CD4-positive, alpha-beta T cell treated with Interleukin-1 beta for 1 hour (primary cell): ENCODE measurements around the gene PTGER1.
"Not testable (repeated sequence)": the region's sequence is repeated elsewhere in the genome, so short reads cannot be mapped to it uniquely, and the experiment has no call there.

Experiments
- DNase-seq, 2 donors: peaks; one replicate each; pipeline ENCODE4 v3.0.0-alpha.2; 2020 to 2022

PTGER1 gene, protein sequence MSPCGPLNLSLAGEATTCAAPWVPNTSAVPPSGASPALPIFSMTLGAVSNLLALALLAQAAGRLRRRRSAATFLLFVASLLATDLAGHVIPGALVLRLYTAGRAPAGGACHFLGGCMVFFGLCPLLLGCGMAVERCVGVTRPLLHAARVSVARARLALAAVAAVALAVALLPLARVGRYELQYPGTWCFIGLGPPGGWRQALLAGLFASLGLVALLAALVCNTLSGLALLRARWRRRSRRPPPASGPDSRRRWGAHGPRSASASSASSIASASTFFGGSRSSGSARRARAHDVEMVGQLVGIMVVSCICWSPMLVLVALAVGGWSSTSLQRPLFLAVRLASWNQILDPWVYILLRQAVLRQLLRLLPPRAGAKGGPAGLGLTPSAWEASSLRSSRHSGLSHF

GRCh38 chr19:14475251-14476073 lies at the start of gene PTGER1:
TSS of gene PTGER1 (minus strand) at chr19:14475354. CDS start at chr19:14474320, 1,034 bp downstream.
- DNase-seq = peak in 1 of 2 donors; percentile 25

GRCh38 chr19:14520543-14520942 lies 45.4 kb upstream of the PTGER1 start:
- DNase-seq = no peak

GRCh38 chr19:14519860-14520407 lies 44.8 kb upstream of the PTGER1 start:
- no peak for DNase-seq

- no peak for DNase-seq
These were observed 44.2 kb upstream of the PTGER1 start for GRCh38 chr19:14519245-14519859.

GRCh38 chr19:14517840-14518505 lies 42.8 kb upstream of the PTGER1 start, which contains the start of gene DNAJB1:
TSS of gene DNAJB1 (minus strand) at chr19:14518397. CDS start at chr19:14518349, 48 bp downstream.
- DNase-seq = peak; percentile 79 to 82

- DNase-seq = no peak
These were observed 42.3 kb upstream of the PTGER1 start for GRCh38 chr19:14517446-14517839.

DNA sequence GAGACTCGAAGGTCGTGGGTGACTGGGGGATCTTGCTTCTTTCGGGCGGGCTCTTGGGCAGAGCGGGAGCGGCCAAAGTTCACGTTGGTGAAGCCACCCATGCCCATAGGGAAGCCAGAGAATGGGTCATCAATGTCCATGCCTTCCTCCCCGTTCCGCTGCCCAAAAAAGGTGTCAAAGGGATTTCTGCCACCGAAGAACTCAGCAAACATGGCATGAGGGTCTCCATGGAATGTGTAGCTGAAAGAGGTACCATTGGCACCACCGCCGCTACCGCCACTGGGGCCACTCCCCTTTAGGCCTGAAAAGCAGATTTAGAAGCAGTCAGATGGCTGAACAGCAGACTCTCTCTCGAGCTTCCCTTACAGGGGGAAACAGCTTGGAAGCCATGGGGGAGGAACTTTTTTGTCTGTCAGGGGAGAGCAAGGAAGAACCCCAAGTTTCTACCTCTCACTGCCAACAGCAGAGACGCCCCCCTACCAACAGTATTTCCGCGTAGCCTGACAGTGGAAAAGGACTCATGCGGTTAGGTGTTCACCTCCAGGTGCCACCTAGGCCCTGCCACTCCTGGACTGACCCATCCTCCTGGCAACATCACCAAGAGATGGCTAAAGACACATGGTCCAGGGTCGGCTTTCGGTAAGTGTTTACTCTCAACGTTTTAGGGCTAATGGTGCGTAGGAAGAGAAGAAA lies 41.7 kb upstream of the PTGER1 start:
- DNase-seq = peak in 1 of 2 donors; percentile 48

DNA sequence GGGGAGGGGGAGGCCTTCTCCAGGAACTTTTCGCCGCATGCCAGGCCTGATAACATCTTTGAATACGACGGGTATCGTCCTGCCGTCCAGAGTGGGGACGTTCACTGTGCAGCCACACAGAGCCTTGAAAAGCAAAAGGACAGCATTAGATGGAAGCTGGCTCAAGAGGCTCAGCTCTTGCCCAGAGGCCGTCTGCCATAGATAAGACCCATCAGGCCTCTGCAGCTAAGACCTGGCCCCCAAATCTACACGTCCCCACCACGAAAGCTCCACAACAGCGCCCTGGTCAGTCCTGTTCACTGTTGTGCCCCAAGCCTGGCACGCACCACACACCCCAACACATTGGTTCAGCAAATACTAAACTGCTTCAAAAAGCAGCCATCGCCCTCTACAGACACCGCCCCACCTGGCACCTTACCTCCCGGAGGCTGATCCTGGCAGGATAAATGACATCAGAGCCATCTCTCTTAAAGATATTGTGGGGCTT lies 40.9 kb upstream of the PTGER1 start:
- DNase-seq = no peak

DNA sequence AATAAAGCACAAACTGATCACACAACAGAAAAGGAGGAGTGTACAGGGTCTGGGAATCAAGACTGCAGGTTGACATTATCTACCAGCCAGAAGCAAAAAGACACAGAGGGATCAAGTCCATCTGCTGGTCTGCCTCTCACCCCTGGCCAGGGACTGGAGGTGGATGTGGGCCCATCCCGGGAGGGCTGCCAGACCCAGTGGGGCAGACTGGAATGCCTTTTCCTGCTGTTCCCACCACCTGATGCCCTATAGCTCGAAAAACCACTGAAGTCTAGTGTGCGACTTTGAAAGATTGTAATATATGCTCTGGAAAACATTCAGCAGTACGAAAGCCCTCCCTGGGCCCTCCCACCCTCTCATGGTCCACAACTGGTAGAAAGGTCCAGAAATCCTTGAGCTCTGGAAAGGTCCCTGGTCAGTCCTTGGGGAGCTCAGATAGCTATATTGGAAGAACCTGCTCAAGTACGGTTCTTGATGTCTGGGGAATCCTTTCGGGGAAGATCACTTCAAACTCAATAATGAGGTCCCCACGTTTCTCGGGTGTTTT lies 40.4 kb upstream of the PTGER1 start:
- DNase-seq = no peak

DNA sequence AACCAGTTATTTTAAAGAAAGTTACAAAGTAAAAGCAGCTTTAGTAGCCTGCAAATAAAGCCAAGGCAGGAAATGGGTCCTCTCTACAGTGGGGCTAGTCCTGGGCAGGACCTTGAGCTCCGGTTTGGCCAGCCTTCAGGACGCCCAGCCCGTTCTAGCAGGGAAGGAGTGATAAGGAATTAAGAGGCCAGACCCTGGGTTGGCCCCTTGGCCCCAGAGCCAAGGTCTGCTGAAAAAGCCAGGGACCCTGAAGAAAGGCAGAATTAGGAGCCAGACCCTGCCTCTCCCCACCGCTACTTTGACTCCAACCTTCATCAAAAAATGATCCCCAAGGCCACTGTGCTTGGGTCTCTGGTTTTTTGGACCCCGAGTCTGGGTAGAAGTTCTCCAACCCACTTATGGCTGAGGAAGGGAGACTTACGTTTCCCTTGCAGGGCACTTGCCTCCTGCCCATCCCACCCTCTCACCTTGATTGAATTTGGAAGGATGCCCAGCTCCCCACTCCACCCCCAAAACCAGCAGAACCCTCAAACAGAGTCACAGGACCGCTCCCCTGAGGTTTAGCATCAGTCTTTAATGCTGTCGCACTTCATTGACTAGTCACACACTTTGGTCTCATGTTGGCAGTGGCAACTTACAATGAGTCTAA lies 39.2 kb upstream of the PTGER1 start:
- DNase-seq = peak; percentile 41 to 44

- DNase-seq = peak; percentile 37 to 43
These were observed 37.3 kb upstream of the PTGER1 start for GRCh38 chr19:14512406-14512961.

DNA sequence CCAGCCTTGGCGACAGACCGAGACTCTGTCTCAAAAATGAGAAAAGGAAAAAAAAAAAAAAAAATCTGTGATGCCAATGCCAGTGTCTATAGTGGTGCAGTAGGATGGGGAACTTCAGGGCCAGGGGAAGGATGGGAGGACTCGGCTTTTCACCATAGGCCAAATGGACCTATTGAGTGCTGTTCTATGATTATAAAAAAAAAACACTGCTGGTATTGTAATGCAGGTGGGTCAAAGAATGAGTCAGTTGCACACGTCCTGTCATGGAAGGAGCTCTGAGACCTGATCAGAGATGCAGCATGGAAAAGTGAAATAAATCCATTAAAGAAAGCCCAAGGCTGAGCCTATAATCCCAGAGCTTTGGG lies 36.1 kb upstream of the PTGER1 start:
- no peak for DNase-seq

- DNase-seq = peak in 1 of 2 donors; percentile 62
These were observed 35.4 kb upstream of the PTGER1 start for GRCh38 chr19:14510311-14511228.

- no peak for DNase-seq
These were observed 32.8 kb upstream of the PTGER1 start for GRCh38 chr19:14507704-14508542.

DNA sequence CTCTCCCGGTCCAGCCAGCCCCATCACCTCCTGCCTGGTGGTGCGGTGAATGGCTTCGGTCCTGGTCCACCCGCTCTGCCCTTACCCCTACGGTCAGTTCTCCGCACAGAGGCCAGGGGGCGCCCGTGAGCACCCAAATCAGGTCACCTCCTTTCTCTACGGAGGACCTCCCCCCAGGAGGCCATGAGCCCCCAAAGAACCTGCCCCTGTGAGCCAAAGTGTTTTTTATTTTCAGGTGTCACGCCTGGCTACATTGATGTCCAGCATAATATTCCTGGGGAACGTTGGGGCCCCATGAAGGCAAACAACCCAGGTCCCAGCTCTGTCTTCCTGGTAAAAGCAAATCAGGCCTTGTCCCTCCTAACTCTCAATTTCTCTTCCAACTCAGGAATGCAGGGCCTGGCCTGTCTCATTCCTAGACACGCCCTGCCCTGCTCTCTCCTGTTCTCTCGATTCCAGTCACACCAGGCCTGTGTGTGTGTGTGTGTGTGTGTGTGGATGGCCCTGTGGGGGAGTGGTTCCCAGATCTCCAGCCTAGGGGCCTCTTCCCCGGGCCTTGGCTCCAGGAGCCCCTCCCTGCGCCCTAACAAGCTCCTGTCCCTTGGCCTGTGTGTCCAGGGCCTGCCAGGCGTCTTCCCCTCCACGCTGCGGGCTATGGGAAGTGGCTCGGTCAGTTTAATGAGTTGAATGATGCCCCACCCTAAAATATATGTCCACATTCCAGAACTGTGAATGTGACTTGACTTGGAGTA lies 30.5 kb upstream of the PTGER1 start:
- DNase-seq = peak; percentile 77 to 80

DNA sequence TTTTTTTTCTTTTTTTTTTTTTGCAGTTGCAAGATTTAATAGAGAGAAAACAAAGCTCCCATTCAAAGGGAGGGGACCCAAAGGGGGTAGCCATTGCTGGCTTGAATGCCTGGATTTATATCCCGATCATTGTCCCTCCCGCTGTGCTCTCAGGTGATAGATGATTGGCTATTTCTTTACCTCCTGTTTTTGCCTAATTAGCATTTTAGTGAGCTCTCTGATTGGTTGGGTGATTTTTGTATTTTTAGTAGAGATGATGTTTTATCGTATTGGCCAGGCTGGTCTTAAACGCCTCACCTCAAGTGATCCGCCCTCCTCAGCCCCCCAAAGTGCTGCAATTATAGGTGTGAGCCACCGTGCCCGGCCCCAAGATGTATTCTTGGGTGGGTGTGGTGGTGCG lies 29.4 kb upstream of the PTGER1 start:
- DNase-seq = not testable (repeated sequence)

- no peak for DNase-seq
These were observed 28.1 kb upstream of the PTGER1 start for GRCh38 chr19:14503285-14503684.
